Right cardiac atrium (tissue), 5 donors: Measurements from ENCODE around the gene LHPP. TPM values are rescaled to one million over a fixed set of nuclear protein-coding genes. Genes with fewer than 3 reads are reported as not detected.

Source experiments
- ATAC-seq, 2 donors: fragments of 200-7000 bp; cut with Tn5 transposase; one replicate each; pipeline versions ENCODE4 v1.8.0 to v1.9.1; 2020; ENCODE audit warnings: moderate library complexity in 2 of 2, mild to moderate bottlenecking in 1 of 2
- DNase-seq, 3 donors: peaks; one replicate each; pipeline ENCODE4 v3.0.0-alpha.2; 2020
- H3K27ac ChIP-seq: one replicate; pipeline ENCODE4 v1.5.1; 2013; ENCODE audit warnings: mild to moderate bottlenecking, low read length, control low read depth, moderate library complexity
- H3K27me3 ChIP-seq: one replicate; pipeline ENCODE4 v1.6.1; 2013; ENCODE audit not compliant: control insufficient read depth, insufficient read depth
- H3K4me1 ChIP-seq: one replicate; pipeline ENCODE4 v1.6.1; 2013; ENCODE audit warnings: low read length; ENCODE audit not compliant: control insufficient read depth, insufficient read depth
- H3K4me3 ChIP-seq: one replicate; pipeline ENCODE4 v1.5.1; 2013; ENCODE audit warnings: low read length, control low read depth
- H3K9me3 ChIP-seq: one replicate; pipeline ENCODE4 v1.6.1; 2013; ENCODE audit warnings: low read length; ENCODE audit not compliant: control insufficient read depth
- WGBS: extraction: QIAGEN DNeasy Blood & Tissue Kit; methylation state at CpG from one replicate; pipeline ENCODE4 v1.1.7; 2013; 5-methylcytosine and 5-hydroxymethylcytosine counted together
- intact Hi-C, 4 donors: fragments of 100-400 bp; cut with DNase I; formaldehyde crosslinking; loops; one replicate each; pipeline versions ENCODE4 v1.11.0 to v1.14.0; 2022 to 2023
- polyA plus RNA-seq: library from polyadenylated mRNA; stranded (reverse); fragments of 200-250 nt; gene quantifications from one replicate; pipeline ENCODE4 v1.2.3, GENCODE V29; 2013
- total RNA-seq, 4 donors: library from RNA; stranded (reverse); fragmentation: NEBNext Ultra II Directional; extraction: Animal tissue kit (Norgen Biotek cat#: 25700); gene quantifications; one replicate each; pipeline ENCODE4 v1.2.1, GENCODE V29; 2021
- donor health status: healthy with polysubstance abuse.
- donor health status: DM: no; HTN: yes; CAD: no.
- donor health status: DM: no; HTN: no; CAD: no.
- donor health status: DM: no; HTN: yes; CAD: no; lungs with severe emphysema.
- donor health status: DM: yes; HTN: yes; CAD: no.

LHPP gene
- total and polyA plus RNA-seq, 5 donors = 17.8 to 24.9 (median 18.6) TPM

DNA sequence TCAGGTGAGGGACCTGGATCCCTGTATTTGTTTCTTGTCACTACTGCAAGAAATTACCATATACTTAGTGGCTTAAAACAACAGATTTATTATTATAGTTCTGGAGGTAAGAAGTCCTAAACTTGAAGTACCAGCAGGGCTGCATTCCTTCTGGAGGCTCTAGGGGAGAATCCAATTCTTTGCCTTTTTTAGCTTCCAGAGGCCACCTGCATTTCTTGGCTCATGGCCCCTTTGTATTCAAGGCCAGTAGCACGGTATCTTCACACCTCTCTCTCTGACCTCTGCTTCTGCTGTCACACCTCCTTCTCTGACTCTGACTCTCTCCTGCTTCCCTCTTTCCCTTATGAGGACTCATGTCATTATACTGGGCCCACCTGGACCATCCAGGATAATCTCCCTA is 2.2 kb upstream of the LHPP start:
- DNase-seq (no peak), ATAC-seq (no peak)
- intact Hi-C loops = no loop called here
- 33% methylated on average over 1 of the region's 1 CpG for WGBS
- Histone ChIP-seq H3K27ac (no peak overlapping the region), H3K4me3 (no peak overlapping the region), H3K4me1 (no peaks in the 10 kb centered on the region), H3K27me3 (no peaks in the 10 kb centered on the region), H3K9me3 (no peaks in the 10 kb centered on the region)

DNA sequence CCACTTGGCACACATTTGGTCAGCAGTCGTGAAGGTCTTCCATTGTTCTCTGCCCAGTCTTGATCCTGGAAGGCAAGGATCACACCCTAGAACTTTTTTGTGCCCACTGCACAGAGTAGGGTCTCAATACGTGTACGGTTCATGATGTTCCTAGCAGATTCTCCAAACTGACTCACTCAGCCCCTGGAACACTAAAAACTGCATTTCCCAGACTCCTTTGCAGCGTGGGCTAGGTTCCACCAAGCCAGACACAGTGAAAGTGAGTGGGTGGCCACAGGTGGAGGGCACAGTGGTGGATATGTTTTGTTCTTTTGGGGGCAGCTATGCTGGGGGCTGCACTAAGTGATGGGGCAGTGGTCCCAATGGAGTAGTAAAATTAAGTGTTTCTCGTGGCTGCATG is 1.5 kb upstream of the LHPP start:
- H3K27me3 ChIP-seq = no peaks in the 10 kb centered on the region
- H3K27ac ChIP-seq = no peak overlapping the region
- intact Hi-C loops = no loop called here
- WGBS = 85% methylated on average over 5 of the region's 5 CpGs
- no peak overlapping the region for H3K4me3 ChIP-seq
- no peaks in the 10 kb centered on the region for H3K9me3 ChIP-seq
- ATAC-seq (no peak), DNase-seq (no peak)
- H3K4me1 ChIP-seq = no peaks in the 10 kb centered on the region

DNA sequence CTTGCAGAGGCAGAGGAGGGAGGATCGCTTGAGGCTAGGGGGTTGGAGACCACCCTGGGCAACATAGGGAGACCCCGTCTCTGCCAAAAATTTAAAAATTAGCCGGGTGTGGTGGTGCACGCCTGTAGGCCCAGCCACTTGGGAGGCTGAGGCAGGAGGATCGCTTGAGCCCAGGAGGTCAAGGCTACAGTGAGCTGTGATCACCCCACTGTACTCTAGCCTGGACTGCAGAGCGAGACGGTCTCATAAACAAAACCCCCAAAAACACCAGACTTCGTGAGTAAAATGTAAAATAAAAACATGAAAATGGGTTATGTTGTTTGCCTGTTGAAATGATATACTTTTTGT is 699 bp downstream of the LHPP start:
- intact Hi-C loops = no loop called here
- H3K4me1 ChIP-seq = no peaks in the 10 kb centered on the region
- H3K27me3 ChIP-seq = no peaks in the 10 kb centered on the region
- WGBS = 83% methylated on average over 8 of the region's 8 CpGs
- H3K27ac ChIP-seq = no peak overlapping the region
- DNase-seq (no peak), ATAC-seq (no peak)
- H3K4me3 ChIP-seq = peak overlapping the region; percentile 50
- no peaks in the 10 kb centered on the region for H3K9me3 ChIP-seq

DNA sequence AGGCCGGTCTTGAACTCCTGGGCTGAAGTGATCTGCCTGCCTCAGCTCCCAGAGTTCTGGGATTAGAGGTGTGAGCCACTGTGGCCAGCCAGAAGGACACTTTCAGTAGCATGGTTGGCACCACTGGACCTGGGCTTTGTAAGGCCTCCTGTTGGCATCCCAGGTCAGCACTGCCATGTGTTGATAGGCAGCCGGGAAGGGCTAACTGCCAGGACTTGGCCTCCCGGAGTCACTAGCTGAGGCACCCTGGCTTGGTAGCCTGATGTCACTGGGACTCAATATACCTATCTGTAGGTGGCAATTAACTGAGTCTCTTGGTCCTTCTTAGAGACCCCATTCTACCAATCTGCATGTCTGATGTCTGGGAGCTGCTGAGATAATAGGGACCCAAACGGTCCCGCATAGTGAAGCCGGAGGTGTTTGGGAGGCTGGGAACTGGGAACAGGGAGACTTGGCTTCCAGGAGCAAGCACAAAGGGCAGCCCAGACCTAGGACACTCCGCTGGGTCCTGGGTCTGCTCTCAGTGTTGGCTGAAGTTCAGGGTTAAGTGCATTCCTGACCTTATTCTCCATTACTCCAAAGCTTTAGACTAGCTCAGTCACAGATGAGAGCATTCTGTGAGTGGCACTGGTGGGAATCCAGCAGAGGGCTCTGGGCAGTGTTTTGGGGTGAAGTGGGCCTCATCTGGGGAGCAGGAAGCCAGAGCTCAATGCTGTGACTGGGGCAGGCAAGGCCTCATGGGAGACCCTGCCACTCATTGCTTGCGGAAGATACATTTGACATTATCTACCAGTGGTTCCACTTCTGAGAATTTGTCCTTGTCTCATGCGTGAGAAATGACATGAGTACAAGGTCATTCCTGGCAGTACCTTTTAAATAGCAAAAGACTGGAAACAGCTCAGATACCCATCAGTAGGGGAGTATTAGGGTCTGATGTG is 2.7 kb downstream of the LHPP start:
- Histone ChIP-seq H3K4me1 (no peaks in the 10 kb centered on the region), H3K27ac (peak overlapping the region; percentile 32), H3K9me3 (no peaks in the 10 kb centered on the region), H3K27me3 (no peaks in the 10 kb centered on the region), H3K4me3 (no peak overlapping the region)
- intact Hi-C loops = no loop called here
- WGBS = 73% methylated on average over 9 of the region's 9 CpGs
- DNase-seq (no peak), ATAC-seq (no peak)

DNA sequence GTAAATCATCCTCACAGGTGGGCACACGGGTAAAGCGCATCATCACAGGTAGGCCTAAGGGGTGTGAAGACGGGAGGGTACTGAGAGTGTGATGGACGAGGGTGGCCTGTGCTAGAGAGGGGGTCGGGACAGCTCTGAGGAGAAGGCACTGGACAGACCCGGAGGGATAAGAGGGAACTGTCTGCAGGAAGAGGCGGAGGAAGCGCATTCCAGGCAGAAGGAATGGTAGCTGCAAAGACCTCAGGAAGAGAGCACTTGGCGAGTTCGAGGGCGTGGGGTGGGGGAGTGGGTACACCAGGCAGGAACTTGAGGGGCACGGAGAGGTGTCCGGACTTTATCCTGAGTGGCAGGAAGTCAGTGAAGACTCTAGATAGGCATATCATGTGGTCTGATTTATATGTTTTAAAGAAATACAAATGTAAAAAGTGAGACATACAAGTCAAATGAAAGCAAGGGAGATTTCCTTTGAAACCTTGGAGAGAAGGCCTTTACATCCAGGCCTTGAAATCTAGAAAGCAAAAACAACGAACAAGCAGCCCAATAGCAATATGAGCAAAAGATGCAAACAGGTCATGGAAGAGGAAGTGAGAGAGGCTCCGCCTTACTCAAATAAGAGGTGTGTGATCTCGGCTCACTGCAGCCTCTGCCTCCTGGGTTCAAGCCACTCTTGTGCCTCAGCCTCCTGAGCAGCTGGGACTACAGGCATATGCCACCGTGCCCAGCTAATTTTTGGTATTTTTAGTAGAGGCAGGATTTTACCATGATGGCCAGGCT is 3.6 kb downstream of the LHPP start:
- WGBS = 63% methylated on average over 17 of the region's 17 CpGs
- no peaks in the 10 kb centered on the region for H3K27me3 ChIP-seq
- intact Hi-C loops = no loop called here
- H3K27ac ChIP-seq = peak overlapping the region; percentile 47
- H3K4me3 ChIP-seq = no peak overlapping the region
- H3K9me3 ChIP-seq = no peaks in the 10 kb centered on the region
- ATAC-seq = no peak
- no peak for DNase-seq
- H3K4me1 ChIP-seq = no peaks in the 10 kb centered on the region

DNA sequence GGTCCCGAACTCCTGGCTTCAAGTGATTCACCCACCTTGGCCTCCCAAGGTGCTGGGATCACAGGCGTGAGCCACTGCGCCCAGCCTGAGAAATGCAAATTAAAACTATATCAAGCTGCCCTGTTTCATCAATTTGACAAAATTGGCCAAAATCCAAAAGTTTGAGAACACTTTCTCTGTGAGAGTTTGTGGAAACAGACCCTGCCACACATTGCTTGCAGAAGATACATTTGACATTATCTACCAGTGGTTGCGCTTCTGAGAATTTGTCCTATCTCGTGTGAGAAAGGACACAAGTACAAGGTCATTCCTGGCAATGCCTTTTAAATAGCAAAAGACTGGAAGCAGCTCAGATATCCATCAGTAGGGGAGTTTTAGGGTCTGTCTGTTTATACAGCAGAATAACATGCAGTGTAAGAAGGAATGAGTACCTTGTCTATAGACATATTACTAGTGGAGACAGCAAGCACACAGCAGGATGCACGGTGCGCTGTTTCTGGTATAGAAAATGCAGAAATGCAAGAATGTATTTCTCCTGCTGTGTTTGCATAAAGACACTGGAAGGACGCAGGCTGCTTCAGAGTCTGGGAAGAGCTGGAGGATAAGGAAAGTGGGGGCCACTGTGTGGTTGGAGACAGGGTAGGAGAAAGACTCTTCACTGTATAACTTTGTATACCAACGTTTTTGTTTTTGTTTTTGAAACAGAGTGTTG is 4.3 kb downstream of the LHPP start:
- 59% methylated on average over 9 of the region's 9 CpGs for WGBS
- Histone ChIP-seq H3K9me3 (no peaks in the 10 kb centered on the region), H3K4me1 (no peaks in the 10 kb centered on the region), H3K27ac (no peak overlapping the region), H3K4me3 (no peak overlapping the region), H3K27me3 (no peaks in the 10 kb centered on the region)
- ATAC-seq (no peak), DNase-seq (no peak)
- intact Hi-C loops = no loop called here

DNA sequence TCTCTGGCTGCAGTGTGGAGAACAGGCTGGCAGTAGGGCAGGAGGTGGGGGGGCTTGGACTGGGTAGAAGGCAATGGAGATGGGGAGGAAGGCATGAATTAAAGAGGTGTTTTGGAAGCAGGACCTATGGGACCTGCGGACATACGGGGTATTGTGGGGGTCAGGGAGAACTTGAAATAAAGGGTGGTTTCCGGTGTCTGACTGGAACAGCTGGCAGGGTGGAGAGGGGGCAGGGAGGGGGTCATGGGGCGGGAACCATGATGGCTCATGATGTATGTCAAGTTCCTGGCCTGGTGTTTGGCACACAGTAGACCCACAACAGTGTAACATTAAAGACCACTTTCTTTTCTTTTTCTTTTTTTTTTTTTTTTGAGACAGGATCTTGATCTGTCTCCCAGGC is 5.5 kb downstream of the LHPP start:
- no peaks in the 10 kb centered on the region for H3K9me3 ChIP-seq
- H3K4me1 ChIP-seq = no peaks in the 10 kb centered on the region
- H3K27ac ChIP-seq = no peak overlapping the region
- intact Hi-C loops = no loop called here
- H3K27me3 ChIP-seq = no peaks in the 10 kb centered on the region
- WGBS = 92% methylated on average over 4 of the region's 4 CpGs
- DNase-seq (no peak), ATAC-seq (no peak)
- no peak overlapping the region for H3K4me3 ChIP-seq

DNA sequence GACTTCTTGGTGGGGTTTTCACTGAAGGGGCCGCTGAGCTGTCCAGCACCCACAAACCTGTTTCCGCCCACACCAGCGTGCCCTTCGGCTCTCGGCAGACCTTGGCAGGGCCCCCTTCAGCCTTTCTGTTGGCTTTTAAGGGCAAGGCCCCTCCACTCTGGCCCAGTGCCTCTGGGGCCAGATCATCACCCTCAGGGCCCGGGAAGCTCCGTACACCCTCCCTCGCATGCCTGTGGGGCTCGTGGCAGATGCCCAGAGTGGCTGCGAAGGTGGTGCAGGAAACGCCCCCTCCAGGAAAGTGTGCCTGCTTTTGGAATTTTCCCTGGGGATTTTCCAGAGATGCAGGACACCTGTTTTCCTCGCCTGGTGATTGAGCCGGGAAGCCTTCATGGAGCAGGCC is 7.0 kb downstream of the LHPP start:
- WGBS = 79% methylated on average over 13 of the region's 13 CpGs
- H3K27me3 ChIP-seq = no peaks in the 10 kb centered on the region
- no peaks in the 10 kb centered on the region for H3K4me1 ChIP-seq
- DNase-seq = no peak
- intact Hi-C loops = no loop called here
- H3K9me3 ChIP-seq = no peaks in the 10 kb centered on the region
- no peak overlapping the region for H3K4me3 ChIP-seq
- no peak overlapping the region for H3K27ac ChIP-seq
- no peak for ATAC-seq

DNA sequence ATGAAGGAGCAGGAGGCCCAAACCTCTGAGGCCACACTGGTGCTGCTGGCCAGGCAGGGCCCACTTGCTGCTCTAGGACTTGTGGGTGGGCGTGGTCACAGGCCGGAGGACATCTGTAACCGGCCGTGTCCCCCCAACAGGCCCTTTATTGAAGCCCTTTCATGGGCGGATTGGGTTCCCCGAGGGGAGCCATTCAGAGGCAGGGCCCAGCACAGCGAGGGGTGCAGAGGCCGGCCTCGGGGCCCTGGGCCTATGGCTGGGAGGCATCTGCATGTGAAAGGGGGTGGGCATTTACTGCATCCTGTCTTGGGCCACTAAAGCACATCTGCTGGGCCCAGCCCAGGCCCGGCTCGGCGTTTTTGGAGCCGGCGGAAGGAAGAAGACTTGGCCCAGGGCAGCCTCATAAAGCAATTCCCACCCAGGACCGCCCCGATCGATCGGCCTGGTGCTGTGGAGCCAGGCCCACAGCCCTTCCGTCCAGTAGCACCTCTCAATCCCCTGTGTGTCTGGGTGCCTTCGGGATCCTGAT is 8.4 kb downstream of the LHPP start:
- no peaks in the 10 kb centered on the region for H3K9me3 ChIP-seq
- intact Hi-C loops = no loop called here
- H3K4me1 ChIP-seq = no peaks in the 10 kb centered on the region
- ATAC-seq (peak; percentile 12 to 20), DNase-seq (no peak)
- H3K4me3 ChIP-seq = no peak overlapping the region
- H3K27ac ChIP-seq = no peak overlapping the region
- no peaks in the 10 kb centered on the region for H3K27me3 ChIP-seq
- 77% methylated on average over 20 of the region's 20 CpGs for WGBS

DNA sequence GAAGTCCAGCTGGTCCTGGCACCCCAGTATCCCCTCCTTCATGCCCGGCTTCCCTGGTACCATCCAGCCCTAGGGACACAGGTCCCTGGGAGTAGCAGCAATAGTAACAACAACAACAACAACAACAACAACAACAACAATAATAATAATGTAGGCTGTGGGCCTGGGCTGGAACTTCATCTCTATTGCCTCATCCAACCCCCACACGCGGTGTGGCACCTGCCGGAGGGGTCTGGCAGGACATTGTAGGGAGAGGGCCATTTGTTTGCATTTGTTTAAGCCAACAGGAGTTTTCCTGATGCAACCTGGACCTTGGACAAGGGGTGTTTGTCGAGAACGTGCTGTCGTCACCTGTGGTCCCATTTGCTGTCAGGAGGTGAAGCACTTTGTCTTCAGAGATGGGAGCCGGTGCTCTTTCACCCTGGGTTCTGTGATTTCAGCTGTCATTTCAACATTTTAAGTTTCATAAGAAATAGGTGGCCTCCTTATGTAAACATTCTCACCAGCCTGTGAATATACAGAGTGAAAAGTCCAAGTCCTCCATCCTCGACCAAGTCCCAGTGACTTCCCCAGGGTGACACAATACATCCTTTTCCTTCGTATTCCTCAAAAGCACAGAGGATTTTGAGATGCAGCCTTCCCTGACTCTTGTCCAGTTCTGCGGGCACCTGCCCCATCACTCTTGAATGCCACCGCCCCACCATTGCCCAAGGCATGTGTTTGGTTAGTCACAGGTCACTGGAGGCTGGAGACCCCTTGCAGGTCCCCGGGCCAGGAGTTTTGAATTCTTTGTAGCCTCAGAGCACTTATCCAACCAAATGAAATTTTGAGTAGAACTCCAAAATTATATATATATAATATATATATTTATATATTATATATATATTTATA is 9.2 kb downstream of the LHPP start:
- Histone ChIP-seq H3K27me3 (no peaks in the 10 kb centered on the region), H3K27ac (no peak overlapping the region), H3K4me3 (no peak overlapping the region), H3K9me3 (no peaks in the 10 kb centered on the region), H3K4me1 (no peaks in the 10 kb centered on the region)
- no peak for DNase-seq
- intact Hi-C loops = no loop called here
- ATAC-seq = no peak
- 89% methylated on average over 13 of the region's 13 CpGs for WGBS
